IPS DF 19.7 (cell line): ENCODE measurements around the gene ETV7.

ENCODE experiments used
- DNase-seq: peaks from one replicate; pipeline ENCODE4 v3.0.0-alpha.2; 2013; ENCODE audit warnings: low read depth, low spot score

The ETV7 gene

DNA sequence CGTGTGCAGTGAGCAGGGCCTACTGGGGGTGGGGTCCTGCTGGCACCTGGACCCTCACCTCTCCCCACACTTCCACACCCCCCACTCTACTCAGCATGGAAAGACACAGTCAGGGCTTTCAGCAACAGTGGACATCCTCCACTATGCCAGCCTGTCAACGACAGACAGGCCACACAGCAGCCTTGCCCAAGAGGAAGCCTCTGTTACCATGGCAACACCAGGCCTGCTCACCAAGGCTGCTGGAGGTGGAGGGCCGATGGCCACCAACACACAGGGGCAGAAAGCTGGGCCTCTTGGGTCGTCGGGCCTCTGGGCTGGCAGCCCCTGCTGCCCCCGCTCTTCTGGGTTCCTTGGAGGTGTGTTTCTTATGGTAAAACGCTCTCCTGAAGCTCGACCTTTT, 64.4 kb downstream of the ETV7 start:
- no peak for DNase-seq

DNA sequence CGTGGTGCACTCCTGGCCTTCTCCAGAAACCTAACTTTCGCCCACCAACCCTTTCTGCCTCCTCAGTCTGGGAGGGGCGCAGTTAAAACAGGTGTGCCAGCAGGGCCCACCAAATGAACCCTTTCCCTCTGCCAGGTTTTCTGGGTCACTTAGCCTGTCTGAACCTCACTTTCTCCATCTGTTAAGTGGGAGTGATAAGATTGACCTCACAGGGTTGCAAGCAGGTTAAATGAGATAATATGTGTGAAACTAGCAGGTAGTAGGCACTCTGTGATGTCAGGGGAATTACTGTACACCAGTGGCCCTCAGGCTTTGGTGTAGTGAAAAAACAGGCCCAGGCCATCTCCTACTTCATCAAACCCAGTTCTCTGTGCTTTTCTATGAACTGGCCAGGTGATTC, 64.9 kb downstream of the ETV7 start:
- no peak for DNase-seq

DNA sequence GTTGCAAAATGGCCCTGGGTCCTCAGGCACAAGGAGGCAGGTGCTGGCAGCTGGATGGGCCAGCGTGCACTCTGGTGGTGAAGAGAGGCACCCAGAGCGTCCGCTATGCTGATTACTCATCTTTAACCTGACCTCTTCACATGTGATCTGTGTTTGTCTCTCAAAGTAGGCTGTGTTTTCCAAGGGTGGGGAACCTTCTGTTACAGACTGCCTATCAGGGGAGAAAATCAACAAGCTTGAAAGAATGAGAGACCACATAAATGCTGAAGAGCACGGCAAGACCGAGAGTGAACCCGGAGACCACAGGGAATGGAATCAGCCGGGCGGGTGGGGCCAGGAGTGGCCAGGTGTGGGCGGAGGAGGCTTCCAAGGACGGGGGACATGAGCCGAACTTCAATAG, 67.0 kb downstream of the ETV7 start:
- DNase-seq, result no peak

DNA sequence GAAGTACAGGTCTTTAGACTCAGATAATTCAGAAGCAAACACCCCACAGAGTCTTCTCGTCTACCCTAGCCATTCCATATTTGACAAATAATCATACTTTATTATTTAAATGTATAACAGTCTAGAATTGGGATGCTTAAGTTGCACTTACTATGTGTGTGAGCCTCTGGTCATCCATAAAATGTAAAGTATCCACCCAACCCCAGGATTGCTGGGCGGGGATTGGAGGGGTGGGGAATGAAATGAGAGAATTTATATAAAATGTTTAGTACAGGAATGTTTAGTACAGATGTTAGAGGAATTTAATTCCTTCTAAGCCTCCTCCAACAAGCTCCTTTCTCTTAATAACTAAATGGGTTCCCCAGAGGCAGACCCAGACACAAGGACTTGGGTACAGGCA, 67.6 kb downstream of the ETV7 start:
- no peak for DNase-seq

DNA sequence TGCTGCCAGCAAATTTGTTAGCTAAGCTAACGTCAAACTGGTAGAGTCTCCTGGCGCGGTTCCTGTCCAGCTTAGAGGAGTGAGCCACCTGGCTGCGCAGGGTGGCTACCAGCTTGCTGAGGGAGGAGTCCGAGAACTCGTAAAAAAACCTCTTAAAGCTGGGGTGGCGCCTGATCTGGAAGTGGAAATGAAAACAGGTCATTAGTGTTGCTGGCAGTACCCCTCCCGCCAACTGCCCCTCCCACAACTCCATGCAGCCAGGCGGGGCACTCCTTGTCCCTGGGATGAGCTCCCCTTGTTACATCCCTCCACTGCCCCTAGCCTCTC, 68.1 kb downstream of the ETV7 start:
- no peak for DNase-seq

DNA sequence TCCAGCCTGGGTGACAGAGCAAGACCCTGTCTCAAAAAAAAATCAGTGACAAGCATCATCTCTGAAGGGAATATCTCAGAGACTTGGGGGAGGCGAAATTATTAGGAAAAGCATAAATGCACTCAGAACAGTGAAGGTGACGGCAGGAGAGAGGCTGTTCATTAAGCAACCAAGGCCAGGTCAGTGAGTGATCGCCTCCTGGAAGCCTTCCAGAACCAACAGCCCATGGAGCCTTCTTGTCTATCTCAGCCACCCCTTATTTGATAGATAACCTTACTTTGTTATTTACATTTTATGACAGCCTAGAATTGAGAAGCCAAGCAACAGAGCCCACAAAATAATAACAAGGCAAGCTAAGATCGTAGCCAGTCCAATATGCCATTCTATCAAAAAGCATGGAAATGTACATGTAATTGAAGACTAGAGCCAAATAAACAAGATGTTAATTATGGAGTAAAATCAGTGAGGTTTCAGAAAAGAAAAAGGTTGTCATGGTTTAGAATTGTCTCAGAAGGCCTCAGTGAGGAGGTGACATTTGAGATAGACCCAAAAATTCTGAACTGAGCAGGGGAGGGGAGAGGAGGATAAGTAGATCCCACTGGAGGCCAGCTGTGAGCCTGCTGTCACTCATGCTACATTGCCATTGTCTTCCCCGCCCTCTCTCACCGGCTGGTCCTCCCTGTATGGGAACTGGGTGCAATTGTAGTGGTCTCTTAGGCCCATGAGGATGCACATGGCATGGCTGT, 68.6 kb downstream of the ETV7 start:
- no peak for DNase-seq

DNA sequence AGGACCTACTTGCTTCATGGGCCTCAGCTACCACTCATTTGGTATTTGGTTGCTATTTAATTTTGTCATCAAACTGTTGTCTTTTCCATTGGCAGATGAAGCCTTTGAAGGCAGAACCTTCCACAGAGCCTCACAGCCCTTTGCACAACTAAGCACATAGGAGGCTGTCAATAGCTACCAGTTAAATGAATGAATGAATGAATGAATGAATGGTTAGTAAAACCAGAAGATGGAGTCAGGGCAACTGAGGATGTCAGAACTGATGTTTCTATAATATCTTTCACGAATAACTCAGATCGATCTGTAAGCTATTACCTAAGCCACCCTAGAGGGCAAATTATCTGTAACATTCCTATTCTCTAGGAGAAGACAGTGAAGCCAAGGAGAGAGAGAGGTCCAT, 69.8 kb downstream of the ETV7 start:
- no peak for DNase-seq
